ENCODE data around the gene LCA5. TPM values are rescaled to one million over a fixed set of nuclear protein-coding genes. Genes with fewer than 3 reads are reported as not detected.

Gene LCA5
- total and polyA plus RNA-seq, 2 experiments from 2014 or later: 4.0 to 4.2 TPM

DNA sequence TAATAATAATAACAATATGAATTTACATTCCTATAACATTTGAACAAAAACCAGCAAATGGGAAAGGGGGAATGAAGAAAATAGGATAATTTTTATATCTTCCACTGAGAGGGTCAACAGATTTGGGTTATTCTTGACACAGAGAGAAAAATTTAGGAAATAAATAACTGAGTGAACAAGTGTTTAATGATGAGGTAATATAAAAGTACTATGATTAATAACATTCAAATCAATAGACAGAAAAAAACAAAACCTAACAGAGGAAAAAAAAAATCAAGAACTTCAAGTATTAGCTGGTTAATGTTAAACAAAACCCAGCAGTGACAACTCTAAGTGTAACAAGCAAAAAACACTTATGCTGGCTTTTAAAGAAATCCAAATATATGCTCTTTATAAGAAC is 66.5 kb downstream of the LCA5 start:
- Histone ChIP-seq H3K4me3 (no peak overlapping the region), H3K9ac (no peak overlapping the region), H3K27me3 (replicated peaks; ENCODE audit: insufficient read depth) (no peaks in the 10 kb centered on the region), H3K9me3 (ENCODE audit: low read depth) (no peaks in the 10 kb centered on the region), H3K79me2 (ENCODE audit: insufficient read depth) (no peaks in the 10 kb centered on the region), H2AFZ (no peak overlapping the region), H3F3A (ENCODE audit: insufficient read depth) (peaks cover 22% of the 10 kb centered on the region; the same call in 1 of the 2 replicates), H3K9me2 (ENCODE audit: insufficient read depth) (no peaks in the 10 kb centered on the region), H3K4me2 (ENCODE audit: unreplicated experiment) (no peak overlapping the region), H3K27ac (no peak overlapping the region), H4K20me1 (ENCODE audit: insufficient read depth) (no peaks in the 10 kb centered on the region), H3K4me1 (ENCODE audit: insufficient read depth) (peaks cover 22% of the 10 kb centered on the region), H3K36me3 (ENCODE audit: low read depth) (no peaks in the 10 kb centered on the region)
- in situ Hi-C loops (cut with MboI): no loop called here
- DNase-seq: no peak
- TF ChIP-seq EZH2 (IDR thresholded peaks at IDR 0.05; ENCODE audit: insufficient read depth, poor library complexity, severe bottlenecking): no peak
- no peak for TF ChIP-seq EZH2phosphoT487 (IDR thresholded peaks at IDR 0.05; ENCODE audit: insufficient read depth, low read depth)

DNA sequence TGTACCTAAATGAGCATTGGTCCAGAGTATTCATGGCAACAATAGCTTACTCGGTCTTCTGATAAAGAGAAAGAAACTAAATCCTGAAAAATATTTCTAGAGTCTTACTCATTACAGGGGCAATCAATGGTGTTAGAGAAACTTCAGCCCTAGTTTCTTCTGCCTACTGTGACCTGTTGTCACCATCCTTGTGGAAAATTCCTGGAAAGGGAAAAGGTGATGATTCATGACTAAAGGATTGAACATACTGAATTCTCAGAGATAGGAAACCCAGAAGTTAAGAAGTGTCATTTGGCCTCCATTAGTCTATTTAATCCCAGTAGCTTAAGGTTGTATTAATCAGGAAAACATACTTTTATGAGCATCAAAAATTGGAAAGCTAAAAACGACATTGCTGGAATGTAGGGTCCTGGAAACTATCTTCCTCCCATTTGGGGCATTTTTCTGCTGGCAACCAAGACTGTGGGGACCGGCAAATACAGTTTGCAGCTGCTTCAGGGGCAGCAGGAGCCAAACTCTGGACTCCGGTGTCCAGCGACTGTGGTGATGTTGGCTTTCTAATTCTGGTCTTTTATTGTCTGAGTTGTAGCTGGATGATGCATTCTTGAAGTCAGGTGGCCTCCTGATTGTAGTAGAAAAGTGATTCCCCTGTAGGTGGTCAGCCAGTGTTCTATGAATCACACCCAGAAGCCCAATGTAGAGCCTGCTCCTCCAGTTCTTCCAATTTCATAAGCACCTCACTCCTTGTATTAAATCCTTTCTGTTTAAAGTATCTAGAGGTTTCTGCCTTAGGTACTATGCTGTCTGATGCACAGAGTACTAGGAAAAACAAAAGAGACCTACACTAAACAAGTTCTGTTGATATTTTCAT is 67.6 kb downstream of the LCA5 start:
- Histone ChIP-seq H3F3A (ENCODE audit: insufficient read depth) (peaks cover 22% of the 10 kb centered on the region; the same call in 1 of the 2 replicates), H3K79me2 (ENCODE audit: insufficient read depth) (no peaks in the 10 kb centered on the region), H3K36me3 (ENCODE audit: low read depth) (no peaks in the 10 kb centered on the region), H3K9me3 (ENCODE audit: low read depth) (no peaks in the 10 kb centered on the region), H2AFZ (no peak overlapping the region), H3K4me1 (ENCODE audit: insufficient read depth) (peaks cover 22% of the 10 kb centered on the region), H3K27ac (no peak overlapping the region), H3K4me2 (ENCODE audit: unreplicated experiment) (no peak overlapping the region), H4K20me1 (ENCODE audit: insufficient read depth) (no peaks in the 10 kb centered on the region), H3K9me2 (ENCODE audit: insufficient read depth) (no peaks in the 10 kb centered on the region), H3K4me3 (no peak overlapping the region), H3K27me3 (replicated peaks; ENCODE audit: insufficient read depth) (no peaks in the 10 kb centered on the region), H3K9ac (no peak overlapping the region)
- in situ Hi-C loops (cut with MboI): no loop called here
- peak; percentile 17 for DNase-seq
- 57 to 60% methylated on average over 5 of the region's 5 CpGs for WGBS, 2 experiments (ENCODE audit: low coverage in 1 of 2, low lambda C conversion rate in 2 of 2, missing lambda C conversion rate in 2 of 2)
- TF ChIP-seq EZH2 (IDR thresholded peaks at IDR 0.05; ENCODE audit: insufficient read depth, poor library complexity, severe bottlenecking) (no peak), EZH2phosphoT487 (IDR thresholded peaks at IDR 0.05; ENCODE audit: insufficient read depth, low read depth) (no peak)

DNA sequence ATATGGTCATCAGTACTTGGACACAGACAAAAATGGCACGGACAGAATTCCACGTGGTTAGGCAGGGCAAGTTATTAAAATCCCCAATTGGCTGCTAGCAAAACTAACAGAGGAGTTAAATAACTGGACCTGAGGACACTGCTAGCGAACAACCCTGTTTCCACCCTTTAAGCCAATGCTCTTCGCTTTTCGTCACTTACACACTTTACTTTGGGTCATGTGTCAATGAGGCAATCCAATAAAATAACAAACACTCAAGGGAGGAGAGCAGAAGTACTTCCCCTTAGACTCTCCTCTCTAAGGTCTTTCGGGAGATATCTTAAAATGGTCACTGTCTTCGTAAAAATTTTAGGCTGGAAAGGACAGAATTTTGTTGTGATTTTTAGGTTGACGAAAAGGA is 68.6 kb downstream of the LCA5 start:
- in situ Hi-C loops (cut with MboI): no loop called here

DNA sequence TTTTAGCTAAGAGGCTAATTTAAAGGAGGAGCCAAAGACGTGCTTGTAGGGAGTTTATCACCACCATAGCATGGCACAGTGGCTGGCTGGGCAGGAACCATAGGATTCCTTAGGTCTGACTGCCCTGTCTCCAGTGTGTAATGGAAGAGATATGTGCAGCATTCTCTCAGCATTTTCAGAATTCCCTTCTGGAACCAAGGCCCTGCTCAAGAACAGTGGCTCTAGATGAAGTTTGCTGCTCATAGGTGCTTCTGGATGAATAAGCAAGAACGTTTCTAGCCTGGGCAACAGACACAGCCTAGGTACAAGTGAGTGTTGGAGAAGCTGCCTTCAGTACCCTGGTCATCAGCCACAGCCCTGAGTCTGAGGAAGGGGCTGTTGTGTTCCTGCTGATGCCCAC is 69.1 kb downstream of the LCA5 start:
- no peaks in the 10 kb centered on the region for H3K27me3 ChIP-seq (replicated peaks; ENCODE audit: insufficient read depth)
- H3K4me2 ChIP-seq (ENCODE audit: unreplicated experiment): peak overlapping the region; percentile 37
- no peak overlapping the region for H3K4me3 ChIP-seq
- no peak overlapping the region for H3K9ac ChIP-seq
- in situ Hi-C loops (cut with MboI): no loop called here
- peaks cover 22% of the 10 kb centered on the region for H3K4me1 ChIP-seq (ENCODE audit: insufficient read depth)
- peak overlapping the region; percentile 59 for H2AFZ ChIP-seq
- H3K27ac ChIP-seq: peak overlapping the region; percentile 26; the same call in 1 of the 2 replicates
- no peaks in the 10 kb centered on the region for H3K79me2 ChIP-seq (ENCODE audit: insufficient read depth)
- H4K20me1 ChIP-seq (ENCODE audit: insufficient read depth): no peaks in the 10 kb centered on the region
- no peaks in the 10 kb centered on the region for H3K9me3 ChIP-seq (ENCODE audit: low read depth)
- no peaks in the 10 kb centered on the region for H3K36me3 ChIP-seq (ENCODE audit: low read depth)
- 21 to 30% methylated on average over 2 of the region's 2 CpGs for WGBS, 2 experiments (ENCODE audit: low coverage in 1 of 2, low lambda C conversion rate in 2 of 2, missing lambda C conversion rate in 2 of 2)
- peak; percentile 72 for DNase-seq
- H3K9me2 ChIP-seq (ENCODE audit: insufficient read depth): no peaks in the 10 kb centered on the region
- H3F3A ChIP-seq (ENCODE audit: insufficient read depth): peaks cover 22% of the 10 kb centered on the region; the same call in 1 of the 2 replicates
- TF ChIP-seq EZH2phosphoT487 (IDR thresholded peaks at IDR 0.05; ENCODE audit: insufficient read depth, low read depth) (no peak), EZH2 (IDR thresholded peaks at IDR 0.05; ENCODE audit: insufficient read depth, poor library complexity, severe bottlenecking) (no peak)

More for the DNA sequence above, 68.6 kb downstream of the LCA5 start:
- Histone ChIP-seq H3F3A (ENCODE audit: insufficient read depth) (peaks cover 22% of the 10 kb centered on the region; the same call in 1 of the 2 replicates), H3K27me3 (replicated peaks; ENCODE audit: insufficient read depth) (no peaks in the 10 kb centered on the region), H2AFZ (no peak overlapping the region), H3K36me3 (ENCODE audit: low read depth) (no peaks in the 10 kb centered on the region), H3K9me2 (ENCODE audit: insufficient read depth) (no peaks in the 10 kb centered on the region), H3K4me2 (ENCODE audit: unreplicated experiment) (no peak overlapping the region), H3K27ac (no peak overlapping the region), H3K9me3 (ENCODE audit: low read depth) (no peaks in the 10 kb centered on the region), H4K20me1 (ENCODE audit: insufficient read depth) (no peaks in the 10 kb centered on the region), H3K79me2 (ENCODE audit: insufficient read depth) (no peaks in the 10 kb centered on the region), H3K9ac (no peak overlapping the region), H3K4me1 (ENCODE audit: insufficient read depth) (peaks cover 22% of the 10 kb centered on the region), H3K4me3 (no peak overlapping the region)
- DNase-seq: no peak
- 86% methylated on average over 8 of the region's 8 CpGs for WGBS, 2 experiments (ENCODE audit: low coverage in 1 of 2, low lambda C conversion rate in 2 of 2, missing lambda C conversion rate in 2 of 2)
- TF ChIP-seq EZH2phosphoT487 (IDR thresholded peaks at IDR 0.05; ENCODE audit: insufficient read depth, low read depth) (no peak), EZH2 (IDR thresholded peaks at IDR 0.05; ENCODE audit: insufficient read depth, poor library complexity, severe bottlenecking) (no peak)
